NCI-H510A treated with DMSO at 0.1 percent for 48 hours (cell line): Measurements from ENCODE around the gene HOMER1.
"Not testable (repeated sequence)": the region's sequence is repeated elsewhere in the genome, so short reads cannot be mapped to it uniquely, and the experiment has no call there.

Source experiments
- DNase-seq: peaks from one replicate; lab custom pipeline; 2025; lab: John Stamatoyannopoulos, UW

Gene HOMER1

GRCh38 chr5:79516986-79517385 is 3.1 kb upstream of the HOMER1 start:
- no peak for DNase-seq

- not testable (repeated sequence) for DNase-seq
These were observed 2.4 kb upstream of the HOMER1 start for GRCh38 chr5:79516331-79516730.

GRCh38 chr5:79514391-79515105 is 614 bp upstream of the HOMER1 start:
- DNase-seq = peak; percentile 87

GRCh38 chr5:79513308-79513703 is 628 bp downstream of the HOMER1 start:
- DNase-seq = peak; percentile 32

- DNase-seq = no peak
These were observed 1.2 kb downstream of the HOMER1 start for GRCh38 chr5:79512471-79513307.

GRCh38 chr5:79512049-79512448 is 1.9 kb downstream of the HOMER1 start:
- DNase-seq = no peak

GRCh38 chr5:79510638-79511037 is 3.3 kb downstream of the HOMER1 start:
- DNase-seq = no peak

GRCh38 chr5:79509244-79509885 is 4.6 kb downstream of the HOMER1 start:
- DNase-seq = no peak

GRCh38 chr5:79508794-79509193 is 5.1 kb downstream of the HOMER1 start:
- no peak for DNase-seq

GRCh38 chr5:79508354-79508753 is 5.6 kb downstream of the HOMER1 start:
- peak; percentile 45 for DNase-seq

GRCh38 chr5:79507251-79508205 is 6.4 kb downstream of the HOMER1 start:
- no peak for DNase-seq

- no peak for DNase-seq
These were observed 8.8 kb downstream of the HOMER1 start for GRCh38 chr5:79505138-79505537.

- DNase-seq = no peak
These were observed 10.0 kb downstream of the HOMER1 start for GRCh38 chr5:79503794-79504495.

GRCh38 chr5:79499640-79500273 is 14.2 kb downstream of the HOMER1 start:
- DNase-seq = no peak

GRCh38 chr5:79495311-79495710 is 18.6 kb downstream of the HOMER1 start:
- peak; percentile 32 for DNase-seq

- DNase-seq = no peak
These were observed 20.2 kb downstream of the HOMER1 start for GRCh38 chr5:79493596-79494345.

- DNase-seq = no peak
These were observed 22.1 kb downstream of the HOMER1 start for GRCh38 chr5:79491690-79492317.

GRCh38 chr5:79490323-79490936 is 23.5 kb downstream of the HOMER1 start:
- DNase-seq = no peak

GRCh38 chr5:79489773-79490172 is 24.2 kb downstream of the HOMER1 start:
- DNase-seq = no peak
